Endothelial cell of umbilical vein (primary cell): ENCODE measurements around the gene RNF146. TPM values are rescaled to one million over a fixed set of nuclear protein-coding genes. Genes with fewer than 3 reads are reported as not detected.

Experiments used
- BruUV-seq: library from RNA; stranded (reverse); fragments of 400-500 nt; replicated peaks from 2 replicates; lab custom pipeline; 2021; lab: Mats Ljungman, UMichigan
- CTCF ChIA-PET: fragments of 300-600, 350-600 bp; sonication (Branson Sonifier 250); formaldehyde crosslinking; loops from one replicate; lab custom pipeline; 2021; ENCODE audit warnings: antibody characterized with exemption, inconsistent platforms; lab: Charles Lee
- POLR2A ChIA-PET: fragments of 300-600, 350-600 bp; sonication (Branson Sonifier 250); formaldehyde crosslinking; loops from one replicate; lab custom pipeline; 2021; ENCODE audit warnings: antibody characterized with exemption, inconsistent platforms; lab: Charles Lee
- DNase-seq: peaks from one replicate; pipeline ENCODE4 v3.0.0-alpha.2; 2011; ENCODE audit warnings: low read depth, low spot score
- FAIRE-seq: peaks from 2 replicates; lab custom pipeline; 2011; peaks lifted over from hg19 to GRCh38; lab: Jason Lieb, UNC
- H2AFZ ChIP-seq: 2 replicates; pipeline ENCODE4 v1.6.0; 2012; ENCODE audit warnings: low read depth, low read length, control low read depth, inconsistent platforms
- H3K27ac ChIP-seq: 2 replicates; pipeline ENCODE4 v1.5.1; 2011; ENCODE audit warnings: low read depth, mild to moderate bottlenecking, control low read depth, low read length, moderate library complexity; ENCODE audit not compliant: insufficient read depth
- H3K27me3 ChIP-seq, 2 experiments: 2 replicates each; pipeline versions ENCODE4 v1.6.0 to v1.6.1; 2011; ENCODE audit warnings: low read length in 2 of 2, mixed read lengths in 1 of 2; ENCODE audit not compliant: control insufficient read depth in 2 of 2, insufficient read depth in 2 of 2
- H3K36me3 ChIP-seq, 2 experiments: 2 replicates in 1 of 2; 3 replicates in 1 of 2; pipeline ENCODE4 v1.5.1; 2011; ENCODE audit warnings: low read length in 2 of 2, mild to moderate bottlenecking in 1 of 2, moderate library complexity in 1 of 2; ENCODE audit not compliant: control insufficient read depth in 2 of 2, insufficient read depth in 2 of 2; ENCODE audit errors: extremely low read depth in 1 of 2
- H3K4me1 ChIP-seq: 3 replicates; pipeline ENCODE4 v1.5.1; 2011; ENCODE audit warnings: mild to moderate bottlenecking, low read length; ENCODE audit not compliant: control insufficient read depth, insufficient read depth; ENCODE audit errors: extremely low read depth
- H3K4me2 ChIP-seq: 2 replicates; pipeline ENCODE4 v1.6.1; 2011; ENCODE audit warnings: low read length, control low read depth, mixed read lengths; ENCODE audit not compliant: insufficient read depth
- H3K4me3 ChIP-seq, 3 experiments: fragments of 200-600 bp in 1 of 3; sonication (generic), shearing (Covaris generic) in 1 of 3; replicated peaks in 1 of 3; 2 replicates each; pipeline ENCODE4 v1.5.1; 2011 to 2016; ENCODE audit warnings: control low read depth in 3 of 3, low read length in 3 of 3, mild to moderate bottlenecking in 2 of 3, inconsistent platforms in 1 of 3, low read depth in 1 of 3, moderate library complexity in 1 of 3; ENCODE audit not compliant: insufficient read depth in 1 of 3
- H3K79me2 ChIP-seq: 2 replicates; pipeline ENCODE4 v1.6.0; 2012; ENCODE audit warnings: low read length, inconsistent platforms; ENCODE audit not compliant: control insufficient read depth, insufficient read depth
- H3K9ac ChIP-seq: replicated peaks from 2 replicates; pipeline ENCODE3; 2011; ENCODE audit warnings: low read length, control low read depth; ENCODE audit not compliant: insufficient read depth; ENCODE audit errors: extremely low read depth
- H3K9me1 ChIP-seq: replicated peaks from 3 replicates; pipeline ENCODE4 v1.6.0; 2011; ENCODE audit warnings: mild to moderate bottlenecking, low read length; ENCODE audit not compliant: control insufficient read depth, insufficient read depth; ENCODE audit errors: extremely low read depth
- H3K9me3 ChIP-seq: replicated peaks from 2 replicates; pipeline ENCODE4 v1.5.1; 2012; ENCODE audit warnings: low read length, inconsistent platforms; ENCODE audit not compliant: control insufficient read depth, insufficient read depth
- H4K20me1 ChIP-seq: replicated peaks from 2 replicates; pipeline ENCODE3; 2011; ENCODE audit warnings: mild to moderate bottlenecking, low read length; ENCODE audit not compliant: control insufficient read depth, insufficient read depth; ENCODE audit errors: extremely low read depth
- CTCF ChIP-seq, 2 donors: IDR thresholded peaks; 1 replicate in 1 of 2; 2 replicates in 1 of 2; pipeline ENCODE4 v1.5.1; 2011; ENCODE audit warnings: low read length in 2 of 2, mild to moderate bottlenecking in 2 of 2, moderate library complexity in 2 of 2, control low read depth in 1 of 2, inconsistent platforms in 1 of 2, low read depth in 1 of 2; ENCODE audit not compliant: insufficient read depth in 1 of 2; ENCODE audit errors: extremely low read depth in 1 of 2
- EZH2 ChIP-seq: IDR thresholded peaks from 2 replicates; pipeline ENCODE4 v1.6.1; 2012; ENCODE audit warnings: borderline replicate concordance, low read depth, mild to moderate bottlenecking, moderate library complexity, low read length, inconsistent platforms; ENCODE audit not compliant: severe bottlenecking
- FOS ChIP-seq: IDR thresholded peaks from 2 replicates; pipeline ENCODE4 v1.6.1; 2011; ENCODE audit warnings: mild to moderate bottlenecking, low read length, moderate library complexity, borderline replicate concordance; ENCODE audit not compliant: insufficient read depth
- GATA2 ChIP-seq: IDR thresholded peaks from 2 replicates; pipeline ENCODE4 v1.7.0; 2011; ENCODE audit warnings: low read depth, mild to moderate bottlenecking, moderate library complexity, mixed read lengths, low read length; ENCODE audit not compliant: insufficient read length, insufficient read depth
- JUN ChIP-seq: IDR thresholded peaks from 2 replicates; pipeline ENCODE4 v1.6.1; 2011; ENCODE audit warnings: borderline replicate concordance, low read depth; ENCODE audit not compliant: insufficient read length, insufficient read depth
- MYC ChIP-seq: IDR thresholded peaks from one replicate; pipeline ENCODE4 v1.6.1; 2011; ENCODE audit warnings: mild to moderate bottlenecking, low read depth, low read length
- POLR2A ChIP-seq: IDR thresholded peaks from 2 replicates; pipeline ENCODE4 v1.6.1; 2012; ENCODE audit warnings: low read depth, mild to moderate bottlenecking, control low read depth, low read length
- POLR2AphosphoS5 ChIP-seq: IDR thresholded peaks from 2 replicates; pipeline ENCODE4 v1.6.1; 2012; ENCODE audit warnings: low read depth, mild to moderate bottlenecking, control low read depth, low read length, moderate library complexity; ENCODE audit not compliant: insufficient read depth
- dilution Hi-C: fragments of 300-500 bp; cut with MboI; formaldehyde crosslinking; loops from one replicate; pipeline ENCODE4 v1.15.0; 2019; ENCODE audit warnings: low sequenced_read_pairs; ENCODE audit not compliant: extremely low pct_ligation_motif_present
- intact Hi-C: fragments of 100-400 bp; cut with micrococcal nuclease; formaldehyde crosslinking; loops from one replicate; pipeline ENCODE4 v1.10.0; 2022
- polyA plus RNA-seq, 4 experiments: library from polyadenylated mRNA; depleted of rRNA in 3 of 4; stranded (reverse) in 3 of 4; unstranded in 1 of 4; fragments of >200 nt; gene quantifications; 2 replicates each; pipeline versions ENCODE4 v1.2.1 to v1.2.3, GENCODE V29; 2011 to 2012; ENCODE audit warnings: missing spikeins in 1 of 4
- total RNA-seq: library from RNA; stranded (reverse); gene quantifications from 2 replicates; pipeline ENCODE4 v1.2.3, GENCODE V29; 2021
- TF ChIP-seq, protein P1 (sequence below): IDR thresholded peaks from 2 replicates; pipeline ENCODE4 v1.6.1; 2011; ENCODE audit not compliant: insufficient read depth, insufficient read length

RNF146 gene
- total and polyA plus RNA-seq, 2 donors (not counting 3 experiments of a cell fraction or from before 2014, with no cell fraction given): 37.5 to 48.1 TPM

GRCh38 chr6:127319686-127320085 lies 53.0 kb downstream of the RNF146 start:
- DNase-seq (no peak), FAIRE-seq (no peak)
- Histone ChIP-seq H3K9me3 (no peaks in the 10 kb centered on the region), H3K79me2 (no peaks in the 10 kb centered on the region), H3K4me1 (no peaks in the 10 kb centered on the region), H3K4me2 (no peak overlapping the region), H3K27me3 (no peaks in the 10 kb centered on the region), H3K9ac (no peak overlapping the region), H4K20me1 (no peaks in the 10 kb centered on the region), H3K4me3 (no peak overlapping the region), H3K27ac (no peak overlapping the region), H3K9me1 (no peaks in the 10 kb centered on the region), H2AFZ (no peak overlapping the region), H3K36me3 (no peaks in the 10 kb centered on the region)
- TF ChIP-seq POLR2AphosphoS5 (no peak), EZH2 (no peak), JUN (no peak), GATA2 (no peak), FOS (no peak), MYC (no peak), POLR2A (no peak), CTCF (IDR thresholded peaks at IDR 0.05; ENCODE audit: extremely low read depth in 1 of 2, insufficient read depth in 1 of 2, low read depth in 1 of 2, low read length in 2 of 2) (no peak)
- TF ChIP-seq, protein P1, sequence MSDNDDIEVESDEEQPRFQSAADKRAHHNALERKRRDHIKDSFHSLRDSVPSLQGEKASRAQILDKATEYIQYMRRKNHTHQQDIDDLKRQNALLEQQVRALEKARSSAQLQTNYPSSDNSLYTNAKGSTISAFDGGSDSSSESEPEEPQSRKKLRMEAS: no peak
- intact Hi-C loops: no loop called here
- ChIA-PET POLR2A (no interaction called here), CTCF (interaction anchor here (0.7 to 2.6 kb wide), 4 partner anchors 14 to 216 kb away, joined by 3 to 9 read pairs (median 3); no protein-coding TSS in a partner anchor)
- no TSS peak for BruUV-seq
- dilution Hi-C loops: no loop called here
